GM21529 (cell line): ENCODE results near the gene STEAP1.
"Not testable (repeated sequence)": the region's sequence is repeated elsewhere in the genome, so short reads cannot be mapped to it uniquely, and the experiment has no call there.

Experiments used
- ATAC-seq: cut with Tn5 transposase; IDR thresholded peaks from one replicate; pipeline ENCODE4 v1.9.1; 2021; ENCODE audit not compliant: unreplicated experiment

STEAP1 gene

DNA sequence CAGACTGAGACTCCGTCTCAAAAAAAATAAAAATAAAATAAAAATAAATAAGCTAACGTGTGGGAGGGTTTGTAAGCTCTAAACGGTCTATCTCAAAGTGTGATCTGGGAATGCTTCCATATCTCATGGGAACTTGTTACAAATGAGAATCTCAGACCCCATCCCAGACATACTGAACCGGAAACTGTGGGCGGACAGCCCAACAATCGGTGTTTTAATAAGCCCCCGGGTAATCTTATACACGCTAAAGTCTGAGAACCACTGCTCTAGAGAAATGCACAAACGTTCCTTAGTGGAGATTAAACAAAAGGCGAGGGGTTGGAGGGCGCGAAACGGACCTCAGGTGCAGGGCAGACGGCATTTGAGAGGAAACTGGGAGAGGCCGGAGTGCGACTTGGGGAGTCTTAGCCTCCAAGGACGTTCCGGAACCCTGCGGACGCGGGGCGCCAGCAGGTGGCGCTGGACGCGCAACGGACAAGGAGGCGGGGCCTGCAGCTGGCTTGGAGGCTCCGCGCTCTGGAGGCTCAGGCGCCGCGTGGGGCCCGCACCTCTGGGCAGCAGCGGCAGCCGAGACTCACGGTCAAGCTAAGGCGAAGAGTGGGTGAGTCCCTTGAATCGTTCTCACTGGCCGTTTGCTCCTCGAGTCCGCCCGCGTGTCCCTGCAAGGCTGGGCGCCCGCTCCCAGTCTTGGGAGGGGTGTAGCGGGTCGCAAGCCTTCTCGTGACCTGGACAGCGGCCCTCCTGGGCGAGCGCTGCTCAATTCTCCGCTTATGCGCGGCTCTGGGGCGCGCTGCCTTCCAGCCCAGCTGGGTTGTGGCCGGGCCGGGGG is at the start of gene STEAP1:
STEAP1 (plus strand) TSS at position 527 of the 829 bp plus-strand sequence. CDS start 5,320 bp downstream, outside the sequence.
- ATAC-seq, result peak; percentile 97

GRCh38 chr7:90114972-90115371 is 39.3 kb upstream of the STEAP1 start:
- ATAC-seq, result not testable (repeated sequence)

DNA sequence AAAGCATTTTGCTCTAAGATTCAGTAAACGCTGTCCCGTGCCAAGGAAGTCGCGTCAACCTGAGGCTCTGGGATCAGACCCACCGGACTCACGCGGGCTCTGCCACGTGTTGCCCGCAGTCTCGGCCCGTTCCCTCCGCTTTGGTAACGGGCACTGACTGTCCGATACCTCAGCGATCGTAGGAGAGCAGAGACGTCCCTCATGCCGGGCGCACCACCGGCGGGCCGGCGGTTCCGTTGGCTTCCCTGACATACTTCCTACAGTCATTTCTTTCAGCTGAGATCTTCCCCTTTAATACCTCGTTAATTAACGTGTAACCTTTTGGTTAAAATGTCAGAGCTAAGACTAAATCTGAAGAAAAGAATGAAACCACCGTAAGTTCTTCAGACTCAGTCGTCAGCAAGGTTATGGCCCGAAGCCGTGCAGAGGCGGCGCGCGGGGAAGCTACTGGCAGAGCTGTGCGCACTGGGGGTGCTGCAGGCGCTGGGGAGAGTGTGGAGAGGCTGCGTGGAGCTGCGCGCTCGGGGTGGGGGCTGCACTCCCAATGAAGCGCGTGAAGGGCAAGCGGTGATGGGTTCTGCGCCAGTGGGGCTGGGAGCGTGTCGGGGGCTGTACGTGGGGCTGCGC is 35.6 kb upstream of the STEAP1 start:
- ATAC-seq, result not testable (repeated sequence)

DNA sequence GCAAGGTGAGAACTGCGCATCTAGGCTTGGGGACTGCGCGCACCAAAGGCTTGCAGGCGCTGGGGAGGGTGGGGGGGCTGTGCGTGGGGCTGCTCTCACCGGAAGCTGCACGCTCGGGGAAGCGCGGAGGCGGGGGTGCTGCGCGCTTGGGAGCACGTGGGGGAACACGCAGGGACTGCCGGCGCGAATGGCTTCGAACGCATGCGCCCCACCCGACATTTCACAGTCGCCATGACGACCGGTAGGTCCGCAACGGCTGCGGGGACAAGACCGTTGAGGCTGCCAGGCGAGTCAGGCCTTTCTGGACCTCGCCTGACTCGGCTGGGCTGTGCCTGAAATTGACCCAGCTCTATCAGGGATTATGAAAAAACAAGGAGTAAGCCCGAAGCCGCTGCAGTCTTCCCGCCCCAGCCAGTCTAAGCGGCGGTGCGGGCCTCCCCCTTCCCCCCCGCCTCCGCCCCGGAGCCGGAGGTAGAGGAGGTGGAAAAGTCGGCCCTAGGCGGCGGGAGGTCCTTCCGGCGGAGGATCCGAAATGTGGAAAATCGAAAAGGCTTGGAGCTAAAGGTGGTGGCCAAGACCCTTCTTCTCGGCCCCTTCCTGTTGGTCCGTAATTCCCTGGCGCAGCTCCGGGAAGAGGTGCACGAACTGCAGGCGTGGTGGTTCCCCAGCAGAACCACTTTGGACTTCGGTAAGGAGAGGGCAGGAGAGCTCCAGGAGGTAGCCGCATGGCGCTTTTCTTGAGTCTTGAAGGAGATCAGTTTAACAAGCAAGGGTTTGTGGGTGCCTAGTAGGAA is 34.9 kb upstream of the STEAP1 start:
- no peak for ATAC-seq

DNA sequence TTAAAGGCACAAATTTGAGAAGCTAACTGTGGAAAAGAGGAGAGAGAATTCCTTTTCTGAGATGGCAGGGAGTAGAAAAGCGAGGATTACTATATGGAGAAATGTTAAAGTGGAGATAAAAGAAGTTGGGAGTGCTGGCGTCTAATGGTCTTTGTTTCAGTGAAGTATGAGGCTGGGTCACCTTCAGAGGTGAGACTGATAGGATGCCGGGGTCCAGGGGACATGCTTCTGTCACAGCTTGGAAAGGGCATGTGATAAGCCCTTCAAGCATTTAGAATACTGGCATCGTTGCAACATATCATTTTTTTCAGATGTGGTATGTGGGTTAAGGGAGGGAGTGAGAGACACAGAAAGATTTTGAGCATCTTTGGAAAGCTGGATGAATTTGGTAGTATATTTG is 34.1 kb upstream of the STEAP1 start:
- ATAC-seq, result not testable (repeated sequence)

- ATAC-seq, result not testable (repeated sequence)
These were observed 22.5 kb upstream of the STEAP1 start for GRCh38 chr7:90131746-90132145.

- ATAC-seq, result not testable (repeated sequence)
These were observed 6.9 kb upstream of the STEAP1 start for GRCh38 chr7:90147079-90147960.

DNA sequence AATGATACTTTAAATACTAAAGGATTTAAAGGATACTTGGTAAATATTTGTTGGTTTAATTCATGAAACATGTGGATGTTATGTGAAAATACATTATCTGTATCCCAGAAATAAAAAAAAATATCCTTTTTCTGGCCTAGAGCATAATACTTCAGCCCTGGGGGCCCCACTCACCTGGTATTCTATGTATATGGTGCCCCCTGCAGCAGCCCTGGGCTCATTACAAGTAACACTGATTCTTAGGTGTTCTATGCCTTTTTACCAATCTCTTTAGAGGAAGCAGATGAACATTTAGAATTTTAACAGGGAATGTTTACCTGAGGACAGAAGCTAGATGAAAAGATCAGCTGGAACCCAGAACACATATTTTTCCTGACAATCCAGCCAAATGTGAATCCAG is 4.8 kb upstream of the STEAP1 start:
- not testable (repeated sequence) for ATAC-seq

- ATAC-seq, result not testable (repeated sequence)
These were observed 2.4 kb upstream of the STEAP1 start for GRCh38 chr7:90151884-90152283.

- ATAC-seq, result peak; percentile 35
These were observed 1.5 kb upstream of the STEAP1 start for GRCh38 chr7:90152642-90153253.

- ATAC-seq, result no peak
These were observed 937 bp downstream of the STEAP1 start for GRCh38 chr7:90155206-90155605.

DNA sequence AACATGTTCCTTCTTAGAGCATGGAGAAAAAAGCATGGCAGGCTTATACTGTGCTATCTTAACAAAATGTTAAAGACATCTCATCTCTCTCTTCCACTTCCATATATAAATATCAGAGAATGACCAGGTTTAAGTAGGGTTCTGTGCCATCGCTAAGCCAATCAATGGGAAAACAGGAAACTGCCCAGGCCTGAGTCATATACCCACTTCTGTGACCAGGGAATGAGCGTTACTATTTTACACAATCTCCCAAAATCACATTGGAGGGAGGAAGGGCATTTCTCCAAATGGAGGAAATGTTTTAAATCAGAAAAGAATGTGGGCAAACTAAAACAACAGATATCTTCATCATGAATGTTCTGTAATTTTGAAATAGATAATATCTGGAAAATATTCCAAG is 3.1 kb downstream of the STEAP1 start:
- not testable (repeated sequence) for ATAC-seq

DNA sequence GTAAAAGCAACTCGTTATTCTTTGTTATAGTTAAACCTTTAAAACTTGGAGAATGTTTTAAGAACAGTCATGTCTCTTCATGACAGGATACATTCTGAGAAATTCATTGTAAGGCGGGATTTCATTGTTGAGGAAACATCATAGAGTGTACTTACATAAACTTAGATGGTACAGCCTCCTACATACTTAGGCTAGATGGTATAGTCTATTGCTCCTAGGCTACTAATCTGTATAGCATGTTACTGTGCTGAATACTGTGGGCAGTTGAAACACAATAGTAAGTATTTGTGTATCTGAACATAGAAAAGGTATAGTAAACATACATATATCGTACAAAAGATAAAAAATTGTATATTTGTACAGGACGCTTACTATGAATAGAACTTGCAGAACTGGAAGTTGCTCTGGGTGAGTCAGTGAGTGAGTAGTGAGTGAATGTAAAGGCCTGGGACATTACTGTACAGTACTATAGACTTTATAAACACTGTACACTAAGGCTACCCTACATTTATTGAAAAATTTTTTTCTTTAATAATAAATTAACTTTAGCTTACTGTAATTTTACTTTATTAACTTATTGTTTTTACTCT is 3.6 kb downstream of the STEAP1 start:
- ATAC-seq, result not testable (repeated sequence)

DNA sequence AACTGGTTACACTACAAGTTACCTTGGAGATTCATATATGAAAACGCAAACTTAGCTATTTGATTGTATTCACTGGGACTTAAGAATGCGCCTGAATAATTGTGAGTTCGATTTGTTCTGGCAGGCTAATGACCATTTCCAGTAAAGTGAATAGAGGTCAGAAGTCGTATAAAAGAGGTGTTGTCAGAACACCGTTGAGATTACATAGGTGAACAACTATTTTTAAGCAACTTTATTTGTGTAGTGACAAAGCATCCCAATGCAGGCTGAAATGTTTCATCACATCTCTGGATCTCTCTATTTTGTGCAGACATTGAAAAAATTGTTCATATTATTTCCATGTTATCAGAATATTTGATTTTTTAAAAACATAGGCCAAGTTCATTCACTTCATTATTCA is 9.3 kb downstream of the STEAP1 start:
- ATAC-seq, result no peak

DNA sequence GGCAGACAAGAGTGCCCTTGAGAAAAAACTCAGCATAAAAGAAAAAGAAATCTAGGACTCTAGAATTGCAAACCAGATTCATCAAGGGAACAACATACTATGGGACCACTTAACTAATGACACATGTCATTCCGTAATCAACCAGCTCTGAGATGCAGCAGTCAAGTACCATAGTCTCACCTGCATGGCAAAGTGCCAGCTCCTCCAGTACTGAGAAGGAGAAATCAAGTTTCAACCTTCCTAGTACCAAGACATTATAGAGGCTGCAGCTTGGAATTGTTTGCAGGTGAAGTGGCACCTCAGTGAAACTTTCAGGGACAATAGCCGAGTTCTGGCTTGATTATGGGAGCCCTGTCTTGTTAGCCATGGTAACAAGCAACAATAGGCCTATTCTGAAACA is 11.5 kb downstream of the STEAP1 start:
- ATAC-seq, result no peak

GRCh38 chr7:90166153-90166552 is 11.9 kb downstream of the STEAP1 start:
- no peak for ATAC-seq

GRCh38 chr7:90167361-90167760 is 13.1 kb downstream of the STEAP1 start:
- no peak for ATAC-seq

DNA sequence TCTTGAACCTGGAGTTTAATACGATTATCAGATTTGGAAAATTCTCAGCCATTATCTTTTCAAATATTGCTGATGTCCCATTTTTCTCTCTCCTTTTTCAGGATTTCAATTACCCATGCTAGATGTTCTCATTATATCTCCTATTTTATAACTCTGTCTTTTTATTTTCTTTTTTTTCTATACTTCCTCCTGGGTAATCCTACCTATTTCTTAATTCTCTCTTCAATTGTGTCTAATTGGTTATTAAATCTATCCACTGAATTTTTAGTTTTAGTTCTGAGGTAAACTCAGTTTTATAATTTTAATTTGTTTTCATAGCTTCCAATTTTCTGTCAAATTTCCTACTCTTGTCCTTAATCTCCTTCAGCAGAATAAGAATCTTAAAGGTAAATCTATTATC is 15.6 kb downstream of the STEAP1 start:
- ATAC-seq, result no peak

GRCh38 chr7:90172121-90172520 is 17.9 kb downstream of the STEAP1 start:
- no peak for ATAC-seq

- ATAC-seq, result no peak
These were observed 18.4 kb downstream of the STEAP1 start for GRCh38 chr7:90172624-90173023.
